Stimulated activated CD4-positive, alpha-beta T cell treated with anti-CD3 and anti-CD28 coated beads, Interleukin-4, amount 100 ng/mL, for 1 hour (primary cell): ENCODE results near the gene METTL21C.

Experiments
- DNase-seq: peaks from one replicate; pipeline ENCODE4 v3.0.0-alpha.2; 2020

The METTL21C gene

DNA sequence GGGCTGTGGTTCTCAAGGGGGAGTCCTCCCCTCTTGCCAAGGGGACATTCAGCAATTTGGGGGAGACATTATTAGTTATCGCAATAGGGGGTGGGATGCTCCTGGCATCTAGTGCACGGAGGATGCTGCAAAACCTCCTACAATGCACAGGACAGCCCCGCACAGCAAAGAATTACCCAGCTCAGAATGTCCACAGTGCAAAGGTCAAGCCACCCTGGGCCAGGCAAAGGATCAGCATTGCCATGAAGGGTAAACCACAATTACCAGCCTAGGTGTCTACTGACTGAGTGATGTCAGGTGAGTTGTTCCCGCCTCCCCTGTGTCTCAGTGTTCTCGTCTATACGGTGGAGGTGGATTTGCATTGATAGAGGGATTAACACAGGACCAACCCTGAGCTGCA, 2.4 kb upstream of the METTL21C start:
- no peak for DNase-seq

DNA sequence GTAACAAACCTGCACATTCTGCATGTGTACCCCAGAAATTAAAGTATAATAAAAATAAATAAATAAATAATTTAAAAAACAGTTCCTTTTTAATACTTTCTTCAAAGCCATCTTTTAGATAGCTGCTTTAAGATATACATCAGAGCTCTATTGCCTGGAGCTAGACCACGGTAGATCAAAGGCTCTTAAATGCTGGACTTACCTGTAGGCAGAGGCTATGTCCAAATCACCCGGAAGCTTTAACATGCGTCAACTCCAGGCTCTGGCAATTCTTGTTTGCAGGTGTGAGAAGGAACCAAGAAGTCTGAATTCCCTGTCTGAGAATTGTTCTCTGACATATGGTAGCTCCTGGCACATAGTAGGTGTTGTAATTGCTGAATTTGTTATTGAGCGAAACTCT, 1.6 kb upstream of the METTL21C start:
- no peak for DNase-seq

DNA sequence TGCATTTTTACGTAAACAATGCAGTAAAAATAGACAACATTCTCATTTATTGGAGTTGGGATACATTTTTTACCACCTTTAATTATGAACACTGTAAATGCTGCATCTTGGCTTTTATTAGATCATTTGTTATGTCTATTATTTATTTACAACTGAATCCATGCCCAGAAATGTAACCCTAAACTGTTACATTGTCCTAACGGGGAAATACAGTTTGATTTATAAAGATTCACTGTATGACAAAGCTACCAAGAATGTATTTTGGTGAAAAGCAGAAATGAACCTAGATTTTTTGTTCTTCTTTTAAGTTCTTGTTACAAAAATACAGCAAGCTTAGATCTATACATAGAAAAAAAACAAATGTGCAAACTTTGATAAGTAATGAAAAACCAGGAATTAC, 1.1 kb downstream of the METTL21C start:
- DNase-seq, result no peak

DNA sequence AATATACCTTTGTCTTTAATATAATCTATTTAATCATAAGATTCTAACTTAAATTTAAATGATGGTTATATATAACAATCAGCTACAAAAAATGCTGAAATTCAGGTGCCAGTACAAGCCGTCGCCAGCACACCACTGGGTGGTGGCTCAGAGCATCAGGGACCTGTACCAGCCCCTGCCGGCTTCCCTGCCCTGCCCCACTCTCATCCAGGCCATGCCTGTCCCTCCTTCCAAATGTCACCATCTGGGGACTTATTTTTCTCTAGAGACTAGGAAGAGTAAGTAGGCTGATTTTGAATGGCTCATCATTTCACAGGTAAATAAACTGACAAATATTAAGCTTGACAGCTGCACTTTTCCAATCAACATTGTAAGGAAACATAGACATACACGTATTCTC, 1.6 kb downstream of the METTL21C start:
- DNase-seq, result no peak

DNA sequence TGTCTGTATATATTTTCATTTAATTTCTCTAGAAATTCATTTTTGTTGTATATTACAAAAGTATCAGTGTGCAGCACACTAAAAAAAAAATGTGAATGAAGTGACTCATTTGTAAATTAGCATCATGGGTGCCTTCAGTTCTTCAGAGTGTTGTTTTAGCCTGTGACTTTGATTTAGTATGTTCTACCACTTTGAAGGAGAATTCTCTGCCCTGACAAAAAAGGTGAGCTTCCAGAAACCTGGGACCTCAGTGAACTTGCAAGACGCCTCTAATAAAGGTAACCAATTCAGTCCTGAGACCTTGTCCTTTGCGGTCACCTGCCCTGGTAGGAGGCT, 2.4 kb downstream of the METTL21C start:
- DNase-seq, result no peak

DNA sequence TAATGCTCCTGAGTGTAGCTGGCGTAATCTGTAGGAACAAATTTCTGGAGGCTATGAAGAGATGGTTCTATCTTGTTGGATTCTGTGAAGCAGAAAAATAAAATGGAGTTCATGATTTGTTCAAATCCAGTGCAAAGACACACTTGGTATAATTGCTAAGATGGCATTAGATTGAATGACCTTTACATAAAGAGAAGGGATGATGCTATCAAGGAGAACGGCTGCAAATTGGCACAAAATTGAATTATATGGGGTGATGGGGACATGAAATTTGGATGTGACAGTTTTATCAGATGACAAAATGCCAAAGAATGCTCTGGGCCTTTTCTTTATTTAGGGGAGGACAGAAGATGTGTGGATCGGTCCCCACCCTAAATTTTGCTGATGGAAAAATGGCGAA, 4.0 kb downstream of the METTL21C start:
- no peak for DNase-seq

DNA sequence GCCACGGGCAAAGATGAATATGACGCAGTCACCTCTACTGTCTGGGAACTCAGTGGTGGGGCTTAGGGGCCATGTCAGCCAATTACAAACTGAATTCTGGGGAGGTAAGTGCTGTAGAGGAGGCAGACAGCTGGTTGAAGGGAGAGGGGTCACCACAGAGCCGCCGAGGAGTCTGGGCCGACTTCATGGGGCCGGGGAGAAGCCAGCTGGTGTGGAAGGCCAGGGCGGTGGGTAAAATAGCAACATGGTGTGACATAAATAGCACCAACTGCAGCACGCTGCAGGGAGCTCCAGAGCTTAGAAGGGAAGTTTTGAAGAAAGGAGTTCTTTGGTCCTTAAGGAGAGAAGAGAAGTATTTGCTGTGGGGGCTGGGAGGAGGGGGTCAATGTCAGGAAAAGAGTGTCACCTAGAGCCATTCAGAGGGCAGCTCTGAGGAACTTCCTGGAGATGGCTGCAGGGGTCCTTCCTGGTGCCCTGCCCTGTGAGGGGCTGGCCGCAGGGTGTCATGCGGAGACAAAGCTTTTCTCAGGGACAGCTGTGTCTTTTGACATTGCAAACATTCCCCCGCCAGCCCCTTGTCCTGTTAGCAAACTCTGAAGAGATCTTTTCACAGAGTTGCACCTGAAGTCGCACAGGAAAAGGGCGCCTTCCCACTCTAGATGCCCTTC, 6.4 kb downstream of the METTL21C start:
- DNase-seq, result no peak

DNA sequence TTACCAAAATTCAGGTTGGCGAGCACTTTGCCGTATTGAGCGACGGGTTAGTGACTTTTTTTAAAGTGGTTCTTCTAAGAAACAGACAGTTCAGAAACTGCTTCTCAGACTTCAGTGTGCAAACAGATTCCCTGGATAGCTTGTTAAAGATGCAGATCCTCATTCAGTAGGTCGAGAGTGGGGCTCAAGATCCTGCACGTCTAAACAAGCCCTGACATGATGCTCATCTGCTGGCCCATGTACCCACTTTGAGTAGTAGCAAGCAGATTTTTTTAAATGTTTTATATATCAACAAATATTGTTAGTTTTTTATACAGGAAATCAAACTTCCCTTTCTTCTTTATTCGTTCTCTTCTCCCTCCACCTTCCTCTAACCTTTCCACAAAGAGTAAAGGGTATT, 7.3 kb downstream of the METTL21C start:
- no peak for DNase-seq

DNA sequence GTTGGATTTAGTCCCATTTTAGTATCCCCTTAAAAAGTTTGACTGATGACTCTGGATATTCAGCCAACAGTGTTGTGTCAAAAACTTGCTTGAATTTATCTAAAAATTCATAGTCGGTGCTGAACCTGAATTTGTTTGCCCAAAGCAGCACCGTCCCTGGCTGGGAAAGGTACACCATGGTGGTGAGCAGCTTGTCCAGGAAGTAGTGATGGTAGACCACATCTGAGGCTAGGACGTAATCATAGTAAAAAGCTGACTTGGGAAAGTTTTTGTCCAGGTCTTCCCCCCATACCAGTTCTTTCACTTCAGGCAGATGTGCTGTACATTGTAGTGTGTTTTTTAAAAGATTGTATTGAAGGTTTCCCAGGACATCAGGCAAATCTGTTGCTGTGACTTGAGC, 8.8 kb downstream of the METTL21C start:
- no peak for DNase-seq

DNA sequence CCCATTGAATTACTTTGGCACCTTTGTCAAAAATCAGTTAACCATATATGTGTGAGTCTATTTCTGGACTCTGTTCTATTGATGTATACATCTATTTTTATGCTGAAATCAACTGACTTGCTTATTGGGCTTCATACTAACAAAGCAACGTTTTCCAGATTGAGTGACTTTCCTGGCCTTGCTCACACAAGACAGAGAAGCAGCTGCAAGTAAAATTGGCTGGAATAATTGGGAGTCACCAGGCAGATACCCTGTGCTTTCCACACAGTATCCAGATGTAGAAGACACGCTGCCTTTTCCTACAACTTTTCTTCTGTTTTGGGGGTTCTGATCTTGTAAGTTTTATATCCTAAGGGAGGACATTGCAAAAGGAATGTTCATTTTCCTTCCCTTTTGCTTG, 11.2 kb downstream of the METTL21C start:
- no peak for DNase-seq

DNA sequence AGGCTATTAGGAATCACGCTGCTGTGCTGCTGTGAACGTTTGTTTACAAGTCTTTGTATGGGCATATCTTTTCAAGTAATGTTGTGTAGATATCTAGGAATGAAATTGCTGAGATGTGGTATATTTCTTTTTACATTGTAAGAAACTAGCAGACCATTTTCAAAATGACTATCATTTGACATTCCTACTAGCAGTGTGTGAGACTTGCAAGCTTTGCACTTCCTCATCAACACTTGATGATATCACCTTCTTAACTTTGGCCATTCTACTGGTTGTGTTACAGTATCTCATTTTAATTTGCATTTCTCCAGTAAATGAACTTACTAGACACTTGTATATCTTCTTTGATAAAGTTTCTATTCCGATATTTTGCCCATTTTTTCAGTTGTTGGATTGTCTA, 12.1 kb downstream of the METTL21C start:
- no peak for DNase-seq

DNA sequence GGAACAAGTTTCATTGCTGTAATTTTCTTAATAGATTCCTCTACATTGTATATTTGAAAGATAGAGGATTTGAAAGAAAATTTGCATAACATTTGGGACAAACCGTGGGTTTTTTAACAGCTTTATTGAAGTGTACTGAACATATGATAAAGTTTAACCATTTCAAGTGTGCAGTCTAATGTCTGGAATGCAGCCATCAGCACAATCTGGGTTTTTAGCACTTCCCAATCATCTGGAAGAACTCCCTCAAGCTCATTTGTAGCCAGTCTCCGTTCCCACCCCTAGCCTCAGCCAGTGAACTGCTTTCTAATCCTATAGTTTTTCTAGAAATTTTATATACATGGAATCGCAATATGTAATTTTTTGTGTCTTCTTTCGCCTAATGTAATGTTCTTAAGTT, 12.6 kb downstream of the METTL21C start:
- DNase-seq, result no peak

DNA sequence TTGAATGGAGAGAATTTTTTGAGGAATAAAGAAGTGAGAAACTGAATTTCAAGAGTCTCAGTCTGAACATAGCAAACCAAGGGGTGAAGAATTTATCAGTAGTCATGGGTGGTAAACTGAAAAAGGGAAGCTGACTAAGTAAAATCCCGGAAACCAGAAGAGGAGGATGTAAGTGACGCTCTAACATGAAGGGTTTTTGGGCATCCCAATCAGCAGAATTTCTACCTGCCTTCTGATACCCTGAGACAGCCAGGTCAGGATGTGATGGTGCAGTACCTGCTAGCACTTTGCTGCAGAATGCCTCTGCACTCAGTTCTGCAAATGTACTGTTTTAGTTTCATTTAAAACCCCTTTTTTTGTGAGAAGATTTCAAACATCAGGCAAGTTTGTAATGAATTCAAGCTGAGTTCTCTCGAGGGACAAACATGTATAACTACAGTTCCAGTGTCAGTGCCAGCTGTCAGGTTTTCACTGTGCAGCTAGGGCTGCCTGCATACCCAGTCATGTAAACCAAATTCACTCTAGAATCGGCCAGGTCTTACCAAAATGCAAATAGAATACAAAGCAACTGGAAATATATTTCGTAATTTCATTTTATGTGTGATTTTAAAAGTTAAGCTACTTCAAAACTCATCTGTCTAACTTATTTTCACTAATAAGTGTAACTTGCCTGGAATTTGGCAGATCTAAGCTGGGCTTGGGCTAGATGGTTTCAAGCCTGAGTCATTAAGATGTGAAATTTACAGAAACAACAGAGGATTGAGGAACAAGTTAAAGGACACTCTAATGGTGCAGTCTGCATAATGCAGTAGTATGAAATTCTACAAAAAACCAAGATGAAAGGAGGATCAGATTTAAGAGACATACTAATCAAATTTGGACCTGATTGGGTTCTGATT, 13.8 kb downstream of the METTL21C start:
- DNase-seq, result no peak

DNA sequence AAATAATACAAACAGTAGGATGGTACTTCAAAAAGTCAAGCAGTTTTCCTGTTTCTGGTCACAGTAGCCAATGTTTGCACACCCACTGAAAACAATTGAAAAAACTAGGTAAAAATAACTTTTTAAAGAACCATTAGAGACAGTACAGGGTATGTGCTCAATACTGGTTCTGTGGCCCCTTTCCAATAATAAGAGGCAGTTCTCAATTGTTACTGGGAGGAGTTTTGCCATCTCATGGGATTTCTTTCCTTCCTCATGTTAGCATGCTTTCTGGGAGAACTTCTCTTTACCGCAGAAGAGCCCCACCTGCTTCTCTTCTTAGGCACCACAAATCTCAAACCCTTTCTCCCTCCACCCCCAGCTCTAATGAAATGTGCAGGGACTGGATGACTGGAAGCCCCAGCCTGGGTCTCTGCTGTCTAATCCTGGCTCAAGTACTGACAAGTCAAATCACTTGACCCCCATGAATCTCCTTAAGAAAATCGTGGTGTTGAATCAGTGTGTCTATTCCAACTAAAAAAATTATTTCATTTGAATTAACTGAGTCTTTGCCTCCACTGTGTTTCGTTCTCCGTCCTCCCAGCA, 14.6 kb downstream of the METTL21C start:
- DNase-seq, result no peak

DNA sequence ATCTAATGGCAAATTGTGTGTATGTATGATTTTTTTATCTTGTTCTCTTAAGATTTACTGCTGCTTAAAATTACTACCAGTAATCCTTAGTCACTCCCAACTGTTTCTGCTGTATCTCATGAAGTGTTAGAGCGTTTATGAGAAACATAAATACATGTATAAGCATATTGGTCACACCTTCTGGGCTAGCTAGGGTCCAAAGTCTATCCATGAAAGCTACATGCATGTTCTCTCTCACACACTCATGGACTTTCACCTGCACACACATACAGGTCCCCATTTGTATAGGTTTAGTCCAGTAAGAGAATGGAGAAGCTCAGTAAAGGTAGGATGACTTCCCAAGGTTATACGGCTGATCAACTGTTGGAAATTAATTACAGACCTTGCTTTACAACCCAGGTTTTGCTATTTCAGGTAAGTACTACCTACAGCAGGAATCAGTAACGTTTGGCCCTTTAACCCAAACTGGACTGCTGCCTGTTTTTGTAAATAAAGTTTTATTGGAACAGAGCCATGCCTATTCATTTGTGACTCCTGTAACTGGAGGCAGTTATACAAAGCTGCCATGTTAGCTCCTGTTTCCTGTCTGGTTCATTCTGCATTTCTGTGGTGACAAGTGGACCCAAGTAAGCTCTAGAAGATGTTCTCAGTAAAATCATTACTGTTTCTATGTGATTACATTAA, 15.3 kb downstream of the METTL21C start:
- DNase-seq, result no peak

DNA sequence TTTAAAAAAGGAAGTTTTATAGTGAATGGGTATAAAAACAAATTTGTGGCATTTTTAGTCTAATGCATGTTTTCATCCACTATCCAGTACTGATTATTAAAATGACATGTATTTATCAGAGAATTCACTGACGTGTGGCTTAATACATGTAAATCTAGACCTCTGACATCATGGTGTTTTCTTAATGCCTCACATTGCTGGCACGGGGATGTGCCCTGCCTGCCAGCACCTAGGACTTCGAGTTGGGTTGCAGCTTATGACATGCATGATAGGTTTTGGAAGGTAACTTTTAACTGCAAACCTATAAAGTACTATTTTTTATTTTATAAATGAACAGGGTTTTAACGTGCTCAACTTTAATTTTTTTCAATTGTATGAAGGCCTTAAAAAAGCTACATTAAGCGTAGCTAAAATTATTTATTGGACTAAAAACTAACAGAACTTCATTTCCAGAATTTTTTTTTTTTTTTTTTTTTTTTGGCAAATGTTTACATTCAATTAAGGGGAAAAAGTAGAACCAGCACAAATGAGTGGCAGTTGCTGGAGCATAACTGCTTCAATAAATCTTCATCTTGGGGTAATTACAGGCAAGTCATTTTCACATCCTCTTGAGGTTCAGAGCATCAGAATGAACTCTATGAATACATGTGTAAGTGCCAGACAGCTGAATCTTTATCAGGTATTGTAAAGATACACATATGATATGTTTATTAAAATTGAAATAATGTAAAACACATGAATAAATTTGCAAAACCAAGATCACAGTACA, 16.3 kb downstream of the METTL21C start:
- no peak for DNase-seq

DNA sequence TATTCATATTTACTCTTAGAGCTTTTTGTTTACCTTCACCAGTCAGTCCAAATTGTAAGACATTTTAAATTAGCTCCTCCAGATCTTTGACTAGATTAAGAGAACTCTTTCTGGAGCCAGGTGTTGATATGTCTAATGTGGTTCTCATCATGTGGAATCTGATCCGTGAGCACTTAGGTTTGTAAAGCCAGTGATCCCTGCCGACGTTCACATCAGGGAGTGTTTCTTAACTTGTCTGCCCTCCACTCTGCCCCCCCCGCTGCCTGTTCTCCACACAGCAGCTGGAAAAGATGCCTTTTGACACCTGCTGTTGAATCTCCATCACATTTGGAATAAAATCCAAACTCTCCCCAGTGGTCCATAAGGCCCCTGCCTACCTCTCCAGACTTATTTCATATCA, 17.7 kb downstream of the METTL21C start:
- no peak for DNase-seq

DNA sequence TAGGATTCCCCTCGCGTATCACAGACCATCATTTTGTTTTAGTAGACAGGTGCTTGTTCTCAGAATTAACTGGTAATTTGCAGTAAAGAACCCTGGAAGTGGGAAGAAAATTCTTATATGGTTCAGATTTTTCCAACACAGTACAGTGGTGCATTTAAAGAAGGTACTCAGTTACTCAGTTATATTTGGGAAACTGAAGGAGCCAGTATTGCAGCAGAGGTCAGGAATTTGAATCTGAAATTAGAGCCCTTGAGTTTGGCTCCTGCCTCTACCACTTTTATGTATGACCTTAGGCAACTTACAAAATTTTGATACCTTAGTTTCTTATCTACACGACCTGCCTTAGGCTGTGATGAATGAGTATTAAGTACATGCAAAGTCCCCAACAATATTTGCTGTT, 19.7 kb downstream of the METTL21C start:
- DNase-seq, result no peak

DNA sequence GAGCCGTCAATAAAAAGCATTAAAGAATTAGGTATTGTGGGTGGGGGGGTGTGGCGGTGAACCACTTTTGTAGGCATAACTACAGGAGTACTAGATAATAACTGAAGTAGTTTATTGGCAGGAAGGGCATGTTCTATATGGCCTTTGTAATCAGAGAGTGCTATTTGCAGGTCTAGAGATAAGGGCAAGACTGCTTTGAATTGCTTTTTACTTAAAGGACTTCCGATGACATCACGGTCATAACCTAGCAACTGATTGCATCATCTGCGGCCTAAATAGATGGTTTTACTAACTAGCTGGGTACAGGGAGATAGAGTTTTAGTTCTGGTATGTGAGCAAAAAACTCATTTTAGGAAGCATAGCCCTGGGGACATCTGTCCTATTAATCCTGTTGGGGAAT, 24.7 kb downstream of the METTL21C start:
- DNase-seq, result no peak

DNA sequence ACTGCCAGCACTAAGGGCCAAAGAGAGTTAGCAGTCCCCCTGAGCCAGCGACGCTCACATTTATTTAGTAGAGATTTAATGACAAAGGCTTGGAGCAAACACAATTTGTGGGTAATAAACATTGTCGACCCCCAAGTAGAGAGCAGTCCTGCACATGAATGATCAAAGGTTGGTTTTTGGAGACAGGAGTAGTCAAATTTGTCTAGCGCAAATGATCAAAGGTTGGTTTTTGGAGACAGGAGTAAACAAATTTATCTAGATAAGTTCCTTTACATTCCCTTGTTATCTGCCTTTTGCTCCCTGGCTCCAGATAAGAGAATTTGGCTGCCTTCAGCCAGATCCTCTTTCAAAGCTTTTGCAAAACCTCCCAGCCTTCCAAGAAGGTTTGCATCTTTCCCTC, 26.9 kb downstream of the METTL21C start:
- DNase-seq, result no peak

DNA sequence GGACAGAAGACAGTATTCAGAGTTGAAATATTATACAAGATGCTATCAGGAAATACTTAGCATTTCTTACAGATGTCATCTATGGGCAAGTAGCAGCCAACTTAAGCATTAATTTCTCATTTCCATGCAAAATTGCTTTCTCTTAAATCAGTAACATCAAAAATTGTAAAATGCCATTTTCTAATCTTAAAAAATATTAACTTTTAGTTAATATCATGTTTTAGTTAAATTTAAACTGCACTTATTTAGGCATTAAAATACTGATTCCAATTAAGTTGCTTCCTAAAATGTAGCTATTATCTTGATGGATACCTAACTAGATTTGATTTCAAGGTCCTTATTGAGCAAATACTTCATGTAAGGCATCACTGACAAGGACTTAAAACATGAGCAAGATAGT, 27.8 kb downstream of the METTL21C start:
- no peak for DNase-seq

DNA sequence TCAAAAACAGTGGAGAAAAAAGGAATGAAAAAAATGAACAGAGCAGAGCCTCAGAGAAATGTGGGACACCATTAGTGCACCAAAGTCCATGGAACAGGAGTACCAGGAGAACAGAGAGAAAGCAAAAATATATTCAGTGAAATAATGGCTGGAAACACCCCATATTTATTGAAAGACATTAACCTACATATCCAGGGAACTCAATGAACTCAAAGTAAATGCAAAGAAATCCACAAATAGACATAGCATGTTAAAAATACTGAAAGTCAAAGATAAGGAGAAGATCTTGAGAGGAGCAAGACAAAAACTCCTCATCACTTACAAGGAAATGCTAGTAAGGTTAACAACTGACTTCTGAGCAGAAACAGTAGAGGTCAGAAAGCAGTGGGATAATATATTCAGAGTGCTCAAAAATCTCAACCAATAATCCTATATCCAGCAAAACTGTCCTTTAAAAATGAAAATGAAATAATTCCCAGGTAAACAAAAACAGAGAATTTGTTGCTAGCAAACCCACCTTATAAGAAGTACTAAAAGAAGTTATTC, 35.6 kb downstream of the METTL21C start:
- DNase-seq, result no peak

DNA sequence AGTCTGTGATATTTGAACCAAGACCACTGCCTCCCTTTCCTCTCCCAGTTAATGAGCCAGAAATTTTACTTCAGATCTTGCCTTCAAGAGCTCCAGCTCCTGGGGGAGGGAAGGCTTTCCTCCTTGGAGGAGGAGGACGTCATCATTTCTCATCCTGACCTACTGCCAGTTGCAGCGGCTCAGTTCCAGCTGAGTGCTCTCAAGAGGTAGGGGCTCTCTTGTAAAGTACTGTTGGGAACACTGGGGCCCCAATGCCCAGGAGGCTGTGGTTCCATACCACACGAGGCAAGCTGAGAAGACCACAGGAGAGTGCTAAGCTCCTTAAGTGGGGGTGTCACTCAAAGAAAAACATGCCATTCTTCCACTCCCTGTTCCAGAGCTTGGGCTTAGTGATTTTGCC, 36.2 kb downstream of the METTL21C start:
- no peak for DNase-seq
